CD14-positive monocyte (primary cell): ENCODE results near the gene GFOD1. TPM values are rescaled to one million over a fixed set of nuclear protein-coding genes. Genes with fewer than 3 reads are reported as not detected.

Source experiments
- DNase-seq, 3 donors: peaks; one replicate each; pipeline ENCODE4 v3.0.0-alpha.2; 2011 to 2022
- H2AFZ ChIP-seq: 2 replicates; pipeline ENCODE4 v1.6.0; 2012; ENCODE audit warnings: mild to moderate bottlenecking, low read depth, low read length, inconsistent platforms; ENCODE audit not compliant: insufficient read depth, poor library complexity, severe bottlenecking
- H3K27ac ChIP-seq, 2 donors: 1 replicate in 1 of 2; 2 replicates in 1 of 2; pipeline ENCODE4 v1.5.1; 2012 to 2013; ENCODE audit warnings: low read length in 2 of 2, control low read depth in 1 of 2, inconsistent platforms in 1 of 2, low read depth in 1 of 2, mild to moderate bottlenecking in 1 of 2
- H3K27me3 ChIP-seq, 2 donors: one replicate each; pipeline versions ENCODE4 v1.6.0 to v1.6.1; 2011 to 2013; ENCODE audit warnings: low read length in 2 of 2; ENCODE audit not compliant: control insufficient read depth in 2 of 2, insufficient read depth in 2 of 2
- H3K36me3 ChIP-seq, 2 donors: replicated peaks in 1 of 2; 1 replicate in 1 of 2; 2 replicates in 1 of 2; pipeline versions ENCODE4 v1.5.1 to v1.6.1; 2012 to 2013; ENCODE audit warnings: low read length in 2 of 2, control low read depth in 1 of 2, inconsistent platforms in 1 of 2, mild to moderate bottlenecking in 1 of 2; ENCODE audit not compliant: insufficient read depth in 2 of 2, control insufficient read depth in 1 of 2
- H3K4me1 ChIP-seq, 2 donors: 1 replicate in 1 of 2; 2 replicates in 1 of 2; pipeline versions ENCODE4 v1.5.1 to v1.6.1; 2012 to 2013; ENCODE audit warnings: low read length in 2 of 2, control low read depth in 1 of 2, inconsistent platforms in 1 of 2, mild to moderate bottlenecking in 1 of 2, moderate library complexity in 1 of 2; ENCODE audit not compliant: insufficient read depth in 2 of 2, control insufficient read depth in 1 of 2
- H3K4me2 ChIP-seq: replicated peaks from 2 replicates; pipeline ENCODE3; 2012; ENCODE audit warnings: low read length, moderate library complexity, mild to moderate bottlenecking; ENCODE audit not compliant: poor library complexity, severe bottlenecking; ENCODE audit errors: extremely low read depth
- H3K4me3 ChIP-seq, 3 experiments: fragments of 200-600 bp in 1 of 3; sonication (generic) in 1 of 3; replicated peaks in 1 of 3; 1 replicate in 2 of 3; 2 replicates in 1 of 3; pipeline ENCODE4 v1.5.1; 2011 to 2013; ENCODE audit warnings: low read length in 3 of 3, mild to moderate bottlenecking in 3 of 3, control low read depth in 2 of 3, low read depth in 2 of 3, inconsistent platforms in 1 of 3, moderate library complexity in 1 of 3
- H3K79me2 ChIP-seq: 2 replicates; pipeline ENCODE4 v1.6.0; 2012; ENCODE audit warnings: mild to moderate bottlenecking, control low read depth, inconsistent platforms, low read length, moderate library complexity; ENCODE audit not compliant: insufficient read depth
- H3K9ac ChIP-seq: 2 replicates; pipeline ENCODE4 v1.6.0; 2017; ENCODE audit warnings: low read length, mild to moderate bottlenecking; ENCODE audit not compliant: insufficient read depth, poor library complexity, severe bottlenecking
- H3K9me3 ChIP-seq, 2 donors: replicated peaks in 1 of 2; 1 replicate in 1 of 2; 2 replicates in 1 of 2; pipeline versions ENCODE4 v1.5.1 to v1.6.1; 2012 to 2013; ENCODE audit warnings: low read length in 2 of 2, control low read depth in 1 of 2; ENCODE audit not compliant: control insufficient read depth in 1 of 2, insufficient read depth in 1 of 2
- H4K20me1 ChIP-seq: 2 replicates; pipeline ENCODE4 v1.6.0; 2012; ENCODE audit warnings: mild to moderate bottlenecking, low read length, control low read depth, moderate library complexity; ENCODE audit not compliant: insufficient read depth
- H3K27ac Mint-ChIP-seq, 7 donors: one replicate each; pipeline ENCODE4 v1.8.0; 2020; ENCODE audit warnings: mild to moderate bottlenecking in 7 of 7, mixed read lengths in 7 of 7, moderate library complexity in 6 of 7, inconsistent platforms in 2 of 7
- H3K27me3 Mint-ChIP-seq, 3 donors: one replicate each; pipeline ENCODE4 v1.8.0; 2021 to 2022; ENCODE audit warnings: low read depth in 3 of 3, mild to moderate bottlenecking in 3 of 3, mixed read lengths in 3 of 3, moderate library complexity in 3 of 3, inconsistent platforms in 1 of 3
- H3K36me3 Mint-ChIP-seq, 2 donors: one replicate each; pipeline ENCODE4 v1.8.0; 2020; ENCODE audit warnings: mixed read lengths in 2 of 2, inconsistent platforms in 1 of 2, mild to moderate bottlenecking in 1 of 2
- H3K4me1 Mint-ChIP-seq: one replicate; pipeline ENCODE4 v1.8.0; 2020; ENCODE audit warnings: mild to moderate bottlenecking, mixed read lengths
- H3K4me3 Mint-ChIP-seq, 2 donors: one replicate each; pipeline ENCODE4 v1.8.0; 2020; ENCODE audit warnings: mild to moderate bottlenecking in 2 of 2, mixed read lengths in 2 of 2, moderate library complexity in 1 of 2
- H3K9me3 Mint-ChIP-seq, 7 donors: one replicate each; pipeline ENCODE4 v1.8.0; 2020 to 2022; ENCODE audit warnings: mixed read lengths in 7 of 7, mild to moderate bottlenecking in 6 of 7, moderate library complexity in 6 of 7, inconsistent platforms in 2 of 7
- CTCF ChIP-seq: fragments of 200-600 bp; IDR thresholded peaks from one replicate; pipeline ENCODE4 v1.8.0; 2022; ENCODE audit warnings: antibody characterized with exemption, mild to moderate bottlenecking
- WGBS: methylation state at CpG from one replicate; pipeline ENCODE4 v1.1.5; 2013; ENCODE audit warnings: missing lambda C conversion rate; ENCODE audit not compliant: insufficient coverage; 5-methylcytosine and 5-hydroxymethylcytosine counted together
- intact Hi-C, 2 donors: fragments of 100-400 bp; cut with micrococcal nuclease; formaldehyde crosslinking; loops; one replicate each; pipeline versions ENCODE4 v1.15.0 to v1.15.1; 2023
- polyA plus RNA-seq, 3 donors: library from polyadenylated mRNA; depleted of rRNA in 1 of 3; unstranded in 2 of 3; stranded (reverse) in 1 of 3; fragments of 300-500 nt in 2 of 3; fragments of >200 nt in 1 of 3; fragmentation: Illumina TruSeq in 2 of 3; gene quantifications; 1 replicate in 2 of 3; 2 replicates in 1 of 3; pipeline ENCODE4 v1.2.3, GENCODE V29; 2012 to 2021

GFOD1 gene
- polyA plus RNA-seq, 3 donors, result 2.4 to 8.7 (median 2.4) TPM

GRCh38 chr6:13454286-13455221, 32.8 kb downstream of the GFOD1 start:
- H2AFZ ChIP-seq, result no peak overlapping the region
- Mint-ChIP-seq H3K4me1 (peaks cover 23% of the 10 kb centered on the region), H3K4me3 (peak overlapping the region; percentile 61 to 72), H3K36me3 (peaks cover 23% of the 10 kb centered on the region in 2 donors), H3K27me3 (peaks cover 2% of the 10 kb centered on the region in 3 donors), H3K27ac (peak overlapping the region; percentile 89 to 99 (median 92)), H3K9me3 (peaks cover 0 to 4% (median 0%) of the 10 kb centered on the region in 7 donors)
- H3K36me3 ChIP-seq, result peaks cover 0 to 18% of the 10 kb centered on the region in 2 donors
- H3K27ac ChIP-seq, result peak overlapping the region; percentile 71 to 83
- no peak for TF ChIP-seq CTCF
- intact Hi-C loops, result loop anchor here (5.0 to 10.0 kb wide), 4 partner anchors 33 to 120 kb away; partner anchors contain the start of gene GFOD1 (in 2 of the 2)
- peaks cover 19 to 20% of the 10 kb centered on the region in 2 donors for H3K4me1 ChIP-seq
- peak overlapping the region; percentile 49 for H3K9ac ChIP-seq
- DNase-seq, result peak; percentile 89 to 95 (median 94)
- peak overlapping the region; percentile 44 for H3K4me2 ChIP-seq
- H3K27me3 ChIP-seq, result no peaks in the 10 kb centered on the region
- H3K9me3 ChIP-seq, result no peaks in the 10 kb centered on the region
- H3K79me2 ChIP-seq, result no peaks in the 10 kb centered on the region
- H3K4me3 ChIP-seq, result peak overlapping the region in 1 of 3 experiments; percentile 11
- no peaks in the 10 kb centered on the region for H4K20me1 ChIP-seq
- 0% methylated on average over 3 of the region's 11 CpGs for WGBS

GRCh38 chr6:13453771-13454251, 33.6 kb downstream of the GFOD1 start:
- H3K9ac ChIP-seq, result peak overlapping the region; percentile 49
- no peaks in the 10 kb centered on the region for H3K9me3 ChIP-seq
- WGBS, result 75% methylated on average over 2 of the region's 2 CpGs
- H3K27me3 ChIP-seq, result no peaks in the 10 kb centered on the region
- peaks cover 21 to 23% of the 10 kb centered on the region in 2 donors for H3K4me1 ChIP-seq
- Mint-ChIP-seq H3K4me3 (peak overlapping the region; percentile 61 to 72), H3K4me1 (peaks cover 24% of the 10 kb centered on the region), H3K9me3 (peaks cover 0 to 5% (median 0%) of the 10 kb centered on the region in 7 donors), H3K36me3 (peaks cover 23% of the 10 kb centered on the region in 2 donors), H3K27me3 (peaks cover 0 to 2% (median 2%) of the 10 kb centered on the region in 3 donors), H3K27ac (peak overlapping the region; percentile 55 to 99 (median 92))
- peak in 2 of 3 donors; percentile 63 to 69 for DNase-seq
- H3K79me2 ChIP-seq, result no peaks in the 10 kb centered on the region
- H4K20me1 ChIP-seq, result no peaks in the 10 kb centered on the region
- no peak for TF ChIP-seq CTCF
- intact Hi-C loops, result loop anchor here (5.0 to 10.0 kb wide), 4 partner anchors 33 to 119 kb away; partner anchors contain the start of gene GFOD1 (in 2 of the 2)
- H3K36me3 ChIP-seq, result peaks cover 0 to 18% of the 10 kb centered on the region in 2 donors
- peak overlapping the region in 1 of 3 experiments; percentile 11 for H3K4me3 ChIP-seq
- peak overlapping the region; percentile 71 to 83 for H3K27ac ChIP-seq
- peak overlapping the region; percentile 44 for H3K4me2 ChIP-seq
- H2AFZ ChIP-seq, result no peak overlapping the region
